ENCODE results near the gene CD38. TPM values are rescaled to one million over a fixed set of nuclear protein-coding genes. Genes with fewer than 3 reads are reported as not detected.

Gene CD38
- total RNA-seq, 4 donors from 2014 or later = 0.26 to 4.6 (median 1.6) TPM

DNA sequence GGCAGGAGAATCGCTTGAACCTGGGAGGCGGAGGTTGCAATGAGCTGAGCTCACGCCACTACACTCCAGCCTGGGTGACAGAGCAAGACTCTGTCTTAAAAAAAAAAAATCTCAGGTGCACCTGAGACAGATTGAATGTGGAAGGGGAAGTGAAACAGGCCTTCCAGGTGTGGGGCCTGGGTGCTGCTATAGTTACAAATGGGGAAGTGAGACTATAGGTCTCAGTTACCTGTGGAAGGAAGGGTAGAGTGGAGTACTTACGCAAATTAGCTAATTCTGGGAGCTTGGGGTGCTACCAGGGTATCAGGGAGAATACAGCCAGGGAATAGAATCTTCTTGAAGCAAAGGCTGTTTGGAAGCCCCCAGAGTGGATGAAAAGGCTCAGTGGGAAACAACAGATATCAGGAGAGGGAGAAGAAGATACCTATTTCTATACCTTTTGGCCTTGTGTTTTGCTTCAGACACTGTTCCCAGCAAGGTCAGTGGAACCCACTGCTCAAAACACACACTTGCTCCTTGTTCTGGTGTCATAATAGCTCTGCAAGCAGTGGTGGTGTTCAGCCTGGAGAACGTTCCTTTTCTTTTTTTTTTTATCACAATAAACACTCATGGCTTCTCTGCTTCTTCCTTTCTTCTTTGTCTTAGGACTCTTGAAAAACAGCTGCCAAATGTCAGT is 7.0 kb downstream of the CD38 start:
- Histone ChIP-seq H3K4me1 (no peaks in the 10 kb centered on the region), H3K36me3 (no peaks in the 10 kb centered on the region), H3K4me3 (no peak overlapping the region), H3K9me3 (no peaks in the 10 kb centered on the region), H3K27me3 (no peaks in the 10 kb centered on the region), H3K27ac (no peak overlapping the region)
- intact Hi-C loops (cut with DNase I; ENCODE audit: low total_unique reads) = no loop called here
- no peak for TF ChIP-seq POLR2A (IDR thresholded peaks at IDR 0.05)
- TF ChIP-seq, protein P1, sequence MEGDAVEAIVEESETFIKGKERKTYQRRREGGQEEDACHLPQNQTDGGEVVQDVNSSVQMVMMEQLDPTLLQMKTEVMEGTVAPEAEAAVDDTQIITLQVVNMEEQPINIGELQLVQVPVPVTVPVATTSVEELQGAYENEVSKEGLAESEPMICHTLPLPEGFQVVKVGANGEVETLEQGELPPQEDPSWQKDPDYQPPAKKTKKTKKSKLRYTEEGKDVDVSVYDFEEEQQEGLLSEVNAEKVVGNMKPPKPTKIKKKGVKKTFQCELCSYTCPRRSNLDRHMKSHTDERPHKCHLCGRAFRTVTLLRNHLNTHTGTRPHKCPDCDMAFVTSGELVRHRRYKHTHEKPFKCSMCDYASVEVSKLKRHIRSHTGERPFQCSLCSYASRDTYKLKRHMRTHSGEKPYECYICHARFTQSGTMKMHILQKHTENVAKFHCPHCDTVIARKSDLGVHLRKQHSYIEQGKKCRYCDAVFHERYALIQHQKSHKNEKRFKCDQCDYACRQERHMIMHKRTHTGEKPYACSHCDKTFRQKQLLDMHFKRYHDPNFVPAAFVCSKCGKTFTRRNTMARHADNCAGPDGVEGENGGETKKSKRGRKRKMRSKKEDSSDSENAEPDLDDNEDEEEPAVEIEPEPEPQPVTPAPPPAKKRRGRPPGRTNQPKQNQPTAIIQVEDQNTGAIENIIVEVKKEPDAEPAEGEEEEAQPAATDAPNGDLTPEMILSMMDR (IDR thresholded peaks at IDR 0.05) = no peak
- DNase-seq = no peak

DNA sequence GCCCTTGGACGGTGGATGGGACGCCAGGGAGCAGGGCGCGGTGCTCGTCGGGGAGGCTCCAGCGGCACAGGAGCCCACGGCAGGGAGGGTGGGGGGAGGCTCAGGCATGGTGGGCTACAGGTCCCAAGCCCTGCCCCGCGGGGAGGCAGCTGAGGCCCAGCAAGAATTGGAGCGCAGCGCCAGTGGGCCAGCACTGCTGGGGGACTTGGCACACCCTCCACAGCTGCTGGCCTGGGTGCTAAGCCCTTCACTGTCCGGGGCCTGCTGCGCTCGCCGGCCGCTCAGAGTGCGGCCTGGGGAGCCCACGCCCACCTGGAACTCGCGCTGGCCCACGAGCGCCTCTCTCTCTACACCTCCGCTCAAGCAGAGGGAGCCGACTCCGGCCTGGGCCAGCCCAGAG is 8.6 kb downstream of the CD38 start:
- Histone ChIP-seq H3K36me3 (no peaks in the 10 kb centered on the region), H3K27me3 (no peaks in the 10 kb centered on the region), H3K9me3 (no peaks in the 10 kb centered on the region), H3K4me3 (no peak overlapping the region), H3K27ac (no peak overlapping the region), H3K4me1 (no peaks in the 10 kb centered on the region)
- intact Hi-C loops (cut with DNase I; ENCODE audit: low total_unique reads) = no loop called here
- no peak for TF ChIP-seq POLR2A (IDR thresholded peaks at IDR 0.05)
- TF ChIP-seq, protein P1 (IDR thresholded peaks at IDR 0.05) = no peak
- no peak for DNase-seq

DNA sequence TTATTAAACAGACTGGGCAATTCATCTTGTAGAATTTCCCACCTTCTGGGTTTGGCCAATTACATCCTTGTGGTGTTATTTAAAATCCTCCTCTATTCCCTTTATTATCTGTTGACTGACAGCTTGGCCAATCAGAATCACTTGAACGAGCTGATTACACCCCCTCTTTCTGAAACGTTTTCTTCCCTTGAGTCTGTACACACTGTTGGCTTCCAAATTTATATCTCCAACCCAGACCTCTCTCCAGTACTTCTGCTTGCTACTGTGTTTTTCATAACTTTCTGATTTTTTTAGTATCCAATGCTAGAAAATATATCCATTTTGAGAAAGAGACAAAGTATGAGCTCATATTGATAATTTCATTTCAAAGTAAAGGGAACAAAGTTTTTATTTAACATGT is 14.8 kb downstream of the CD38 start:
- Histone ChIP-seq H3K4me1 (no peaks in the 10 kb centered on the region), H3K4me3 (no peak overlapping the region), H3K27ac (no peak overlapping the region), H3K9me3 (no peaks in the 10 kb centered on the region), H3K36me3 (no peaks in the 10 kb centered on the region), H3K27me3 (no peaks in the 10 kb centered on the region)
- TF ChIP-seq POLR2A (IDR thresholded peaks at IDR 0.05) = no peak
- TF ChIP-seq, protein P1 (IDR thresholded peaks at IDR 0.05) = no peak
- DNase-seq = no peak
- intact Hi-C loops (cut with DNase I; ENCODE audit: low total_unique reads) = no loop called here

DNA sequence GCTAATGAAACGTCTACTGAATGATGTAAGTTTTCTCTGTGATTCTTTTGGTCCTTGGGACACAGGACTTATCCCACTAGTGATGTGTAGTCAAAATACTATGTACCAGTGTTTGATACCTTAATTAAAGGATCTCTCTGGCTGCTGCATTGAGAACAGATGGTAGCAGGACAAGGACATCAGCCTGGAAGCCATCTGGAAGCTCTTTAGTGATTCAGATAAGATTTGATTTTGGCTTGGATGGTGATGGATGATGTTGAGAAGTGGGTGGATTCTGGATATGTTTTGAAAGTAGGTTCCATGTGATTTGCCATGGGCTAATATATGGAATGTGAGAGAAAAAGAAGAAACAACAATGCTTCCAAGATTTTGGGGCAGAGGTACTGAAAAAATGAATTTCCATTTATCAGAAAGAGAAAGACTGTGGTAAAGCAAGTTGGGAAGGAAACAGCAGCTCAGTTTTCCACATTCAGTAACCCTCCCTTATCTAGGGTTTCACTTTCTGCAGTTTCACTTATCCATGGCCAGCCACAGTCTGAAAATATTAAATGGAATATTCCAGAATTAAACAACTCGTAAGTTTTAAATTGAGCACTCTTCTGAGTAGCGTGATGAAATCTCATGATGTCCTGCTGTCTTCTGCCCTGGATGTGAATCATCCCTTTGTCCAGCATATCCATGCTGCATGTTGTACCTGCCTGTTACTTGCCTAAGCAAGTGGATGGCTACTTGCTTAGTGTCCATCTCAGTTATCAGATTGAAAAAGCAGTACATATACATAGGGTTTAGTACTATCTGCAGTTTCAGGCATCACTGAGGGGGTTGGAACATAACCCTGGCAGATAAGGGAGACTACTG is 15.6 kb downstream of the CD38 start:
- Histone ChIP-seq H3K27ac (no peak overlapping the region), H3K27me3 (no peaks in the 10 kb centered on the region), H3K9me3 (no peaks in the 10 kb centered on the region), H3K4me1 (no peaks in the 10 kb centered on the region), H3K4me3 (no peak overlapping the region), H3K36me3 (no peaks in the 10 kb centered on the region)
- no peak for DNase-seq
- intact Hi-C loops (cut with DNase I; ENCODE audit: low total_unique reads) = no loop called here
- no peak for TF ChIP-seq POLR2A (IDR thresholded peaks at IDR 0.05)

DNA sequence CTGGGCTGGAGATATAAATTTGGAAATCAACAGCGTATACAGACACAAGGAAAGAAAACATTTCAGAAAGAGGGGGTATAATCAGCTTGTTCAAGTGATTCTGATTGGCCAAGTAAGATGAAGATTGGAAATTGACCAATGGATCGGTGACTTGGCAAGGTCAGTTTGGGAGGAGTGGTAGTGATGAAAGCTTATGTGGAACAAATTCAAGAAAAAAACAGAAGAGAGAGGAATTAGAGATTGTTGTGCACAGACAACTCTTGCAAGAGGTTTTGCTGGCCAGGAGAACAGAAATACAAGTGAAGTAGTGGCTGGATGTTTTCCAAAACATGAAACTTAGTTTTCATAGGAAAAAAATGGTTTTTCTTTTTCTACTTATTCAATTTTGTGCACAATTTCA is 16.3 kb downstream of the CD38 start:
- Histone ChIP-seq H3K27ac (no peak overlapping the region), H3K4me1 (no peaks in the 10 kb centered on the region), H3K27me3 (no peaks in the 10 kb centered on the region), H3K9me3 (no peaks in the 10 kb centered on the region), H3K36me3 (no peaks in the 10 kb centered on the region), H3K4me3 (no peak overlapping the region)
- TF ChIP-seq, protein P1 (IDR thresholded peaks at IDR 0.05) = no peak
- no peak for TF ChIP-seq POLR2A (IDR thresholded peaks at IDR 0.05)
- intact Hi-C loops (cut with DNase I; ENCODE audit: low total_unique reads) = no loop called here
- no peak for DNase-seq
